Measurements from ENCODE around the gene KLF18.

Gene KLF18

GRCh38 chr1:44100183-44100868, 41.1 kb downstream of the KLF18 start:
- no peak for TF ChIP-seq CTCF (conservative IDR thresholded peaks at IDR 0.05; ENCODE audit: low read length)
- no peak overlapping the region for H3K4me3 ChIP-seq (ENCODE audit: low read length)
- no peak for DNase-seq (ENCODE audit: low read depth)

- no peak for TF ChIP-seq CTCF (conservative IDR thresholded peaks at IDR 0.05; ENCODE audit: low read length)
- no peak overlapping the region for H3K4me3 ChIP-seq (ENCODE audit: low read length)
- DNase-seq (ENCODE audit: low read depth): no peak
Observed at GRCh38 chr1:44094047-44094446, 47.4 kb downstream of the KLF18 start.

DNA sequence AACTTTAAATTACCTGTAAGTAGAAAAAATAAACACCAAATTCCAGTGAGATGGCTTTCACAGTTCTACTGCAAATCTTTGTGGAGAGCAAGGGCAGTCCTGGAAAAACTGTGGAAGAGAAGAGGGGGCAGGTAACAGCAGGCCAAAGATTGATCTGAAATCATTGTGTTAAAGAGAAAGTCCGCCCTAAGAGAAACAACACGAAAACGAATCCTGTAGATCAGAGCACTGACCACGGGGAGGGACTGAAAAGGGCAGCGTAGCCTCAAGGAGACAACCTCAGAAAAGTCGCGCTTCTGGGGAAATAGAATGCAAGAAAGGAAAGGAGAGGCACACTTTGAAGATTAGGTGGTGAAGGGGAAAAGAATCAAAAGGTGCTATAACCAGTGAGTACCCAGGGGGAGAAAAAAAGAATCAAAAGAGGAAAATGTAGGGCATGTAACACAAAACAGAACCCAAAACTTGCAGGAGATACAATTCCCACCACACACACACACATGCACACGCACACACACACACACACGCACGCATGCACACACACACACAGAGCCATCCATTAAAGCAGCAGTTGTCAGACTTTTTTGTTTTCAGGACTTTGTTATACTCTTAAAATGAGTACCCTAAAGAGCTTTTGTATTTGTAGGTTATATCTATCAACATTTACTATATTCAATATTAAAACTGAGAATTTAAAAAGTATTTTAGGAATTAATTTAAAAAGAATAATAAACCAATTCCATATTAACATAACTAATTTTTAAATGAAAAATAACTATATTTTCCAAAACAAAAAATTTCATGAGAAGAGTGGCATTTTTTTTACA, 50.8 kb downstream of the KLF18 start:
- TF ChIP-seq CTCF (conservative IDR thresholded peaks at IDR 0.05; ENCODE audit: low read length): no peak
- H3K4me3 ChIP-seq (ENCODE audit: low read length): no peak overlapping the region
- DNase-seq (ENCODE audit: low read depth): no peak

- no peak for TF ChIP-seq CTCF (conservative IDR thresholded peaks at IDR 0.05; ENCODE audit: low read length)
- no peak overlapping the region for H3K4me3 ChIP-seq (ENCODE audit: low read length)
- no peak for DNase-seq (ENCODE audit: low read depth)
Observed at GRCh38 chr1:44089371-44090048, 51.9 kb downstream of the KLF18 start.
